Mucosa of gallbladder (tissue), 1 donor: ENCODE data around the gene SP2. TPM values are rescaled to one million over a fixed set of nuclear protein-coding genes. Genes with fewer than 3 reads are reported as not detected.

ENCODE experiments used
- DNase-seq: peaks from one replicate; pipeline ENCODE4 v3.0.0-alpha.2; 2020; ENCODE audit warnings: low spot score
- total RNA-seq: library from RNA; stranded (reverse); gene quantifications from one replicate; pipeline ENCODE4 v1.2.1, GENCODE V29; 2021
- donor health status: DM: no; HTN: no; CAD: no.

SP2 gene
- total RNA-seq, 1 donor from 2014 or later: 17.4 TPM

GRCh38 chr17:47870056-47870455 lies 26.0 kb upstream of the SP2 start:
- no peak for DNase-seq

GRCh38 chr17:47871048-47871447 lies 25.0 kb upstream of the SP2 start:
- no peak for DNase-seq

GRCh38 chr17:47872019-47872650 lies 23.9 kb upstream of the SP2 start:
- no peak for DNase-seq

DNA sequence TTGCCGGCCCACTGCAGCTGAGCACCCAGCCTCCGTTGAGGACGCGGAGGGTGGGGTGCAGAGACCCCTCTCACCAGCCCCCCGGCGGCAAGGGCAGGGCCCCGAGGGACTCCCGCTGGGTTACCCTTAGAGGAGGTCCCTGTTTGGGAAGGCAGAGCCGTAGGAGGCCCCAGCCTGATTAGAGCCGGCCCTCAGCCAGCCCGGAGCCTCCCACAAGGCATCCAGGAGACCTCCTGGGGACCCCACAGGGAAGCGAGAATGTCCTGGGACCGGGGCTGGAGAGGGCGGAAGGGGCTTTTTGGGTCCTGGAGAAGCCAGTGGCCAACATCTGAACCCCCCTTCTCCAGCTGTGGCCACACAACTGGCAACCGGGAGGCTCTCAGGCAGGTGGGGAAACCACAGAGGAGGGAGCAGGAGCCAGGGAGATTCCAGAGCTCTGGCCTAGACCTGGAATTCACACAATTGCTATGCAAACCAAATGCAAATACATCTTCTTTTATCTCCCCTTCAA lies 23.3 kb upstream of the SP2 start:
- DNase-seq: no peak

DNA sequence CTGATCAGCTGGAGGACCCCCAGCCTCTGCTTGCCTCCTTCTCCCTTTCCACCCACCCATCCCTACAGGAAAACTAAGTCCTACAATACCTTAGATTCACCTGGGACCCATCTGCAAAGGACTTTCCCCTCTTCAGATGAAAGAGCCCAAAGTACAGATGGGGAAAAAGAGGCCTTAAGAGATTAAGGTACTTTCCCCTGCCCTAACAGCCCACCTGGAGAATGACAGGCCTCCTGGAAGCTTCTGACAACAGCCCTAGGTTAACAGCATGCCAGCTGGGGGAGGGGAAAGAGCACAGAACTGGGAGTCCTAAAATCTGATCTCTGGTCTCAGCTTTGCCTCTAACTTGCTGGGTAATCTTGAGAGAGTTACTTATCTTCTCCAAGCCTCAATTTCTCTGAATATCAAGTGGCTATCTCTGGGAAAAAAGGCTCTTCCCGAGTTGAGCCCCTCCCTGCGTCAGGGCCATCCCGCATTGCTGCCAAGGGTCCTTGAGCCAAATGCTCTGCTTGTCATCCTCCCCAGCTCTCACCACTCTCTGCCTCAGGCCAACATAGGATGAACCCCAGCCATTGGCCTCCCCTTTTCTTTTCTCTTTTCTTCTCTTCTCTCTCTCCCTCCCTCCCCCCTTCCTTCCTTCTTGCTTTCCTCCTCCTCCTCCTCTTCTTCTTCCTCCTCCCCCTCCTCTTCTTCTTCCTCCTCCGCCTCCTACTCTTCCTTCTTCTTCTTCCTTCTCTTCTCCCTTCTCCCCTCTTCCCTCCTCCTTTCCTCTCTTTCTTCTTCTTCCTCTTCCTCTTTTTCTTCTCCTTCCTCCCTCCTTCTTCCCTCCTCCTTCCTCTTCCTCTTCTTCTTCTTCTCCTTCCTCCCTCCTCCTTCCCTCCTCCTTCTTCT lies 22.6 kb upstream of the SP2 start:
- DNase-seq: no peak

GRCh38 chr17:47875011-47875985 lies 20.7 kb upstream of the SP2 start:
- DNase-seq: no peak

DNA sequence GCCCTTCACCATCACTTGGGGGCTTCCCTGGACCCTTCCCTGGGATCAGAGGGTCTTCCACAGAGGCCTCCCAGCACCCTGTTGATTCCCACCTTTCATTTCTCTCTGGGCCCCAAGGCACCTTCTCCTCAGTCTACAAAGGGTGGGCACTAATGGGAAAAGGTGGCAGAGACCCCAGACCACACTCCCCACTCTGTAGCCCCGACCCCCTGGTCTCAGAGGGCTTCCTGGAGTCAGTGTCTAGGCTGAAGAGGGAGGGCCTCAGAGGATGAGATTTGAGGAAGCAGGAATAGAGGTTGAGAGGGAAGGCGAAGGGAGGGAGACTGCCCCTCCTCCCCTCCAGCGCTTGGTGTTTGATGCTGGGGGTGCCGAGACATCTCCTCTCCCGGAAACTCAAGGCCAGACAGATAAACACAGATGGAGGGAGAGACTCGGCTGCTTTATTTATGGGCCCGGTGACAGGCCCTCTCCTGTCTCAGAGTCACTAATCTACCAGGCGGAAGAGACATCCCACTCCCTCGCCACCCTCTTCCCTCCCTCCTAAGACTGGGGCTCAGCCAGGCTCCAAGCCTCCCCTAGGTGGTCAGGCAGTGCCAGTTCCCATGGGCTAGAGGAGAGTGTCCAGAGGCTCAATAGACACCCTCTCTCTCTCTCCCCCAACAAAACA lies 18.5 kb upstream of the SP2 start:
- DNase-seq: no peak

DNA sequence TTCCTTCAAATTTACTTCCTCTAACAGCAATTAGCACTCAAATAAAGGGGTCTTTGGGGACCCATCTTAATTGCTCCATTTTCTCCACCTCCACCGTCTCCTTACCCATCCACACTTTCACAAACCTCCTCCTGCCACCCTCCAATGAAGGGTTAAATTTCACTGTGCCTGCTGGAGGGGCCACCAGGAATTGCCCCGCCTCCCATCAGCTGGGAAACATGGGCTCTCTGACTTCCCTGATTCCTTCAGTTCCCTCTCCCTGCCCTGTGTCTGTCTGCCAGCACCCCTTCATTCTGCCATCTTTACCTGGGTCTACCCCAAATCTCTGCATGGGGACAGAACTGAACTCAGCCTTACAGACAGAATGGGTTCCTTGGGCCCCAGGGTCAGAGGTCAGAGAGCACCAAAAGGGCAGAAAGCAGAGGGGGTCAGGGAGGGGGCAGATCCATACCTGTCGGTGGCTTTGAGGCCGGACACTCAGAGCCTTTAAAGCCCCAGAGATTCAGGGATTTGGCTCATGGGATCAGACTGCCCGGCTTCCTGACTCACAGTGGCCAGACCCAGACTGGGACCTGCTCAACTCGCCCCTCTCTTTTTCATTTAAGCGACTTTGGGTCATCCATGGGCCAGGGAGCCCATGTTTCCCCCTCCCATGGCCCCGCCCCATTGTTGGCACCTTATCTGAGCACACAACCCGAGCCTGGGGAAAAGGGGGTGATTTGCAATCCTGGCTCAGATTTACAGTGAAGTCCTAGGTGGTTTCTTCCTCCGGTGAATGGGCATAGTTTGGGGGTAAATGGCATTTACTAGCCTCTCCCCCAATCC lies 17.6 kb upstream of the SP2 start:
- no peak for DNase-seq

GRCh38 chr17:47879028-47879585 lies 16.9 kb upstream of the SP2 start:
- DNase-seq: no peak

DNA sequence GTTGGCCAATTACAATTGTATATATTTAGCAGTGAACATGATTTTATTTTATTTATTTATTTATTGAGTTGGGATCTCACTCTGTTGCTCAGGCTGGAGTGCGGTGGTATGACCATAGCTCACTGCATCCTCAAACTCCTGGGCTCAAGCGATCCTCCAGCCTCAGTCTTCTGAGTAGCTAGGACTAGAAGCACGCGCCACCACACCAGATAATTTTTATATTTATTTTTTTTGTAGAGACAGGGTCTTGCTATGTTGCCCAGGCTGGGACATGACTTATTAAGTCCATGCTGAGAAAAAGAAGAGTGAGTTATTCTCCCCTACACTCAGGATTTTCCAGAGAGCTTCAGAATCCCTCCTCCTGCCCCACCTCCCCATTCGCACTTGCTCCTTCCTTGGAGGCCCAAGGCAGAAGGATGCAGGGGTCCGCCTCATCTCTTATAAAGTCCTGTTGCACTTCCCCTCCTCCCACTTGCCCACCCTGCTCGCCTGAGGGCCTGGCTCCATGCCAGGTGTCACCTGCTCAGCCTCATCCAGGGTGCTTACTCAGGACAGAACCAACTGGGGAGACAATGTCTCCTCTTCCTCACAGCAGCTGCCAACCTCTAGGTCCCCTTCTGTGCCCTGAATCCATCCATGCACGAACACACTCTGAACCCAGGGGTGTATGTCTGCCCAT lies 16.1 kb upstream of the SP2 start:
- no peak for DNase-seq

DNA sequence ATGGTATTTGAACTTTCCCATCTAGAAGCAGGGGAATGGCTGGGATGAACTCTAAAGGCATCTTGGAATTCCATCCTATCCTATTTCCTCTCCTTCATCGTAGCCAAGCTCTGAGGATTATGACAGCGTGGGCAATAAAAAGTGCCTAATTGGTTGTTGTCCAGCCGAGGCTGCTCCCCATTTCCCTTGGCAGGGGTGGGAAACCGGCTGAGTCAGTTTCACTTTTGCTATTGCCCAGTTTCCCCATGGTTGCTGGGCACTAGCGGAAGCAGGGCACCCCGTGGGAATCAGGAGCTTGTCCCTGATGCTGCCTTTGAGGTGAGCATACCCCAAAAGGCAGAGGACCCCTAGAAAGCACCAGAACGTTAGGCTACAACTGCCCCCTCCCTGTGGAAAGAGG lies 13.8 kb upstream of the SP2 start:
- no peak for DNase-seq

DNA sequence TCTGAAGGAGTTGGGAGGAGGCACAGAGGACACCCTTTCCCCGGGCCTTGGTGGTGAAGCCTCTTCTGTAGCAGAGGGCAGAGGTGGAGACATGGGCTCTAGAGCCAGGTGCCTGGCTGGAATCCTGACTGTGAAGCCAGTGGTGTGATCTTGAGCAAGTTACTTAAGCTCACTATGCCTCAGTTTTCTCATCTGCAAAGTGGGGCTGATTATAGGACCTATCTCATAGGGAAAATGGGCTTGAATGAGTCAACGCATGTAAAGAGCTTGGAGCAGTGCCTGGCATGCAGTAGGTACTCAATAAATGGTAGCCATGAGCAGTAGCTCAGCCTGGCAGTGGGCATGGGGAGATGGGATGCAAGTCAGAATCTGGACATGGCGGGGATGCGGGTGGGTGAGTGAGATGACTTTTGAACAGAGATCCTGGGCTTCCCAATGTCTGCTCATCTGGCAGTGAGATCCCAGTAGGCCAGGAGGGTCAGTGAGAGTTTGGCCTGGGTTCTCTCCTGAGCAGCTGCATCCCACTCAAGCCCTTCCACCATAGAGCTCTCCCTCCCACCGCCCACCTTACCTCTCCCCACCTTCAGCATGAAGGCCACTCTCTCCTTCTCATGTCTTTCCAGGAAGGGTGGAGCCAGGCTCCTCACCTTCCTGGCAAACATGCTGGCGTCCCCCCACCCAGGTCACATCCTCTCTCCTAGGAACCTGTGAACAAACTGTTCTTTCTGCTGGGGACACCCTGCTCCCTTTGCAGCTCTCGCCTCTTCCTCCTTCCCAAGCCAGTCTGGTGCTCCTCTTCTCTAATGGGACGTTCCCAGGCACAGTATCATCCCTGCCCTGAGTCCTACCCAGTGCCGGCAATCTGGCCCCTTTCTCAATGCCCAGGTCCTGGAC lies 13.1 kb upstream of the SP2 start:
- DNase-seq: no peak

DNA sequence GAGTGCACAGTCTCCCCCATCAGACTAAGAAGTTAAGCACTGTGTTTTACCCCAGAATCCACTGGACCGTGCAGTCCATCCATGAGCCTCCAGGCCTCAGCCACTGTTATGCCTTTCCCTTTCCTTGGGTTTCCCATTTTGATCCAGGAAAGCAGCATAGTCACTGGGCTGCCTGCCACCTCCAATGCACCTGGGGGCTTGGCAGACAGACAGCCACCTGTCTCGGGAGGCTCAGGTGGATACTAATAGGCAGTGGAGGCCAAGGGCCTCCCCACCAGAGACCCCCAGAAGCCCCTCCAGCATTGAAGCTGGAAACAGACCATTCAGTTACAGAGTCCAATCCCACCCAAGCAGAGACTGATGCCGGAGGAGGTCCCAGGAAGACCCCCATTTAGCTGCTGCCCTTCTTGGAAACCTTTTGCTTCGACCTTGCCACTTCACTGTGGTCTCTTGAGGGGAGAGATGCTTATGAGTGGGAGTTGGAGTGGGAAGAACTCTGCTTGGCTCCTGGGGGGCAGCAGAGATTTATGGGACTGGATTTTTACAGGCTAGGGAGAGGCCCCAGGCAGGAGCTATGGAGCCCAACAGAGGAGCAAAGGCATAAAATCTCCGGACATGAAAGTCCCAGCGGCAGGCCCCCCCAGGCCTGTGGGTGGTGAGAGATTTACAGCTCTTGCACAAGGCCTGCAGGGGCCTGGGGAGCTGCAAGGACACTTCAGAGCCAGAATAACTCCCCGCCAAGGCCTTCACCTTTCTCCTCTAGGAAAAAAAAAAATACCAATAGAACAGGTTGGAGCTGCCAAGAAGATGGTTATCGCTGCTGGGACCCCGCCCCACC lies 12.2 kb upstream of the SP2 start:
- no peak for DNase-seq

- DNase-seq: no peak
Observed at GRCh38 chr17:47884427-47884740, 11.7 kb upstream of the SP2 start.

DNA sequence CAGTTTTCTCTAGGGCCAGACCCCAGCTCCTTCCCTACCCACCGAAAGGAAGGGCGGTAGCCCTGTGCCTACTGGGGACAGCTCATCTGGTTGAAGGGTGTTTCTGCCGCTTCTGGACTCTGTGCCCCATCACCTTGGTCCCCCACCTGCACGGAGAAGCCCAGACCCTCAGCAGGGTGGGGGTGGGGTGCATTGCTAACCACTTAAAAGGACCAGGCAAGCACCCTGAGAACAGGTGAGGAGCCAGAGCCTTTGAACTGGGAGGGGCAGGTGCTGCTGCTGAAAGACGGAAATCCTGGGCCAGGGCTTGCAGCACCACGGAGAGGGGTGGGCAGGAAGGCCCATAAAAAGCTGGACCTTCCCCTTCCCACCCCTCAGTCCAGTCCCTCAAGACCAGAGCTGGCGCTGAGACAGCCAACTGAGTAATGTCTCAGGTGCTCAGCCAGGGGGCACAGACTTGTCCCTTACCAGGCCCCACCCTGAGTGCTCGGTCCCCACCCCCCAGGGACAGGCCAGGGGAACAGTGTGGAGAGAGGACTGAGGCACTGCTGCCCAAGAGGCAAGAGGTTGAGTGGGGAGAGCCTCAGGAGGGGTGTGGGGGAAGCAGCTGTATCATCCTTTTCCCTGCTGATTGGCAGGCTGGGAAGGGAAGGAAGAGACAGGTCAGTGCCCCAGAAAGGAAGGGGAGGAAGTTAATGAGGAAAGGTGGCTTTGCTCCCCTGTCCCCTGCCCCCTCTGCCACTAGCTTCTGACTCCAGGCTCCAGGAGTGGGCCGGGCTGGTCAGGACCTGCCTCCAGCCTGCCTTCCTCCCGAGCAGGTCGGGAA lies 10.9 kb upstream of the SP2 start:
- DNase-seq: no peak

DNA sequence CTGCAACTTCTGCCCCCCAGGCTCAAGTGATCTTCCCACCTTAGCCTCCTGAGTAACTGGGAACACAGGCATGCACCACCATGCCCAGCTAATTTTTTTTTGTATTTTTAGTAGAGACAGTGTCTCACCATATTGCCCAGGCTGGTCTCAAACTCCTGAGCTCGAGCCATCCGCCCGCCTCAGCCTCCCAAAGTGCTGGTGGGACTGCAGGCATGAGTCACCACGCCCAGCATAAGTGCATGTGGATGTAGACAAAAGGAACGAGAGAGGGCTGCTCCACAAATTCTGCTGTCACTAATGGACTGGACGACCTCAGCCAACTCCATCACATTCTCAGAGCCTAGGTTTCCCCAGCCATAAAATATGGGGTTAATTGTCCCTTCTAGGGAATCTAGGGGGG lies 7.7 kb upstream of the SP2 start:
- DNase-seq: no peak
